Mesendoderm (in vitro differentiated cells): ENCODE measurements around the gene ERC1.

ENCODE experiments used
- DNase-seq: peaks from one replicate; pipeline ENCODE4 v3.0.0; 2013
- H2AK5ac ChIP-seq: 2 replicates; pipeline ENCODE4 v1.6.1; 2013; ENCODE audit warnings: low read length, inconsistent platforms
- H2BK120ac ChIP-seq: 2 replicates; pipeline ENCODE4 v1.6.1; 2013; ENCODE audit warnings: low read depth, mild to moderate bottlenecking, low read length, moderate library complexity, mixed read lengths
- H2BK15ac ChIP-seq: replicated peaks from 2 replicates; pipeline ENCODE4 v1.6.1; 2013; ENCODE audit warnings: low read depth, mild to moderate bottlenecking, moderate library complexity
- H2BK5ac ChIP-seq: 2 replicates; pipeline ENCODE4 v1.6.1; 2013; ENCODE audit warnings: low read length, inconsistent platforms
- H3K18ac ChIP-seq: 2 replicates; pipeline ENCODE4 v1.6.1; 2013; ENCODE audit warnings: mild to moderate bottlenecking, low read length, mixed read lengths
- H3K23ac ChIP-seq: one replicate; pipeline ENCODE4 v1.6.1; 2013; ENCODE audit warnings: low read length
- H3K27ac ChIP-seq: 2 replicates; pipeline ENCODE4 v1.5.1; 2013; ENCODE audit warnings: low read depth, mild to moderate bottlenecking, inconsistent platforms, low read length, moderate library complexity
- H3K27me3 ChIP-seq: 2 replicates; pipeline ENCODE4 v1.6.1; 2013; ENCODE audit warnings: low read length, control low read depth, mild to moderate bottlenecking, inconsistent platforms; ENCODE audit not compliant: insufficient read depth, poor library complexity
- H3K36me3 ChIP-seq: 2 replicates; pipeline ENCODE4 v1.6.1; 2013; ENCODE audit warnings: low read length, inconsistent platforms; ENCODE audit not compliant: control insufficient read depth, insufficient read depth
- H3K4ac ChIP-seq: one replicate; pipeline ENCODE4 v1.6.1; 2013; ENCODE audit warnings: low read depth, mild to moderate bottlenecking, low read length, moderate library complexity
- H3K4me1 ChIP-seq: 2 replicates; pipeline ENCODE4 v1.6.1; 2013; ENCODE audit warnings: low read depth, low read length, inconsistent platforms; ENCODE audit not compliant: control insufficient read depth
- H3K4me2 ChIP-seq: 2 replicates; pipeline ENCODE4 v1.6.1; 2013; ENCODE audit warnings: low read length
- H3K4me3 ChIP-seq: 2 replicates; pipeline ENCODE4 v1.5.1; 2013; ENCODE audit warnings: mild to moderate bottlenecking, low read length
- H3K56ac ChIP-seq: one replicate; pipeline ENCODE4 v1.6.1; 2013; ENCODE audit warnings: low read length
- H3K79me1 ChIP-seq: 2 replicates; pipeline ENCODE4 v1.6.1; 2013; ENCODE audit warnings: low read length, inconsistent platforms
- H3K79me2 ChIP-seq: 2 replicates; pipeline ENCODE4 v1.6.1; 2013; ENCODE audit warnings: mild to moderate bottlenecking, low read length; ENCODE audit not compliant: control insufficient read depth, insufficient read depth
- H3K9ac ChIP-seq: 2 replicates; pipeline ENCODE4 v1.6.1; 2013; ENCODE audit warnings: low read length, inconsistent platforms
- H4K5ac ChIP-seq: one replicate; pipeline ENCODE4 v1.6.1; 2013; ENCODE audit warnings: low read length
- H4K8ac ChIP-seq: one replicate; pipeline ENCODE4 v1.6.1; 2013; ENCODE audit warnings: low read depth, mild to moderate bottlenecking, control low read depth, low read length, moderate library complexity
- WGBS: extraction: QIAGEN DNeasy Blood & Tissue Kit; methylation state at CpG from one replicate; pipeline ENCODE4 v1.1.7; 2013; ENCODE audit warnings: low lambda C conversion rate, missing lambda C conversion rate; ENCODE audit not compliant: insufficient coverage; ENCODE audit errors: extremely low coverage; 5-methylcytosine and 5-hydroxymethylcytosine counted together

ERC1 gene

GRCh38 chr12:1529862-1530591, 539.0 kb downstream of the ERC1 start:
- Histone ChIP-seq H3K4ac (no peak overlapping the region), H3K18ac (peak overlapping the region; percentile 43), H3K79me1 (no peaks in the 10 kb centered on the region), H3K4me1 (no peaks in the 10 kb centered on the region), H3K23ac (peak overlapping the region; percentile 24), H2BK5ac (no peak overlapping the region), H2BK120ac (no peak overlapping the region), H2BK15ac (no peak overlapping the region), H3K4me3 (peak overlapping the region; percentile 17), H2AK5ac (no peak overlapping the region), H3K79me2 (no peaks in the 10 kb centered on the region), H4K5ac (no peak overlapping the region), H3K56ac (peak overlapping the region; percentile 60), H3K36me3 (no peaks in the 10 kb centered on the region), H4K8ac (no peak overlapping the region), H3K27ac (no peak overlapping the region), H3K27me3 (peaks cover 32% of the 10 kb centered on the region), H3K4me2 (peak overlapping the region; percentile 54), H3K9ac (peak overlapping the region; percentile 50)
- no peak for DNase-seq
- no CpG with 5 or more reads among the region's 101 CpGs for WGBS

- H3K27me3 ChIP-seq = peaks cover 32% of the 10 kb centered on the region
- H3K23ac ChIP-seq = no peak overlapping the region
- H2BK15ac ChIP-seq = no peak overlapping the region
- H3K4me2 ChIP-seq = peak overlapping the region; percentile 31
- no peak overlapping the region for H3K4me3 ChIP-seq
- no peaks in the 10 kb centered on the region for H3K79me2 ChIP-seq
- whole genome bisulfite sequencing = no CpG with 5 or more reads among the region's 99 CpGs
- no peak overlapping the region for H3K27ac ChIP-seq
- H3K79me1 ChIP-seq = no peaks in the 10 kb centered on the region
- no peak overlapping the region for H3K4ac ChIP-seq
- H4K8ac ChIP-seq = no peak overlapping the region
- peak overlapping the region; percentile 50 for H3K9ac ChIP-seq
- H2BK120ac ChIP-seq = no peak overlapping the region
- H3K56ac ChIP-seq = peak overlapping the region; percentile 60
- H4K5ac ChIP-seq = no peak overlapping the region
- no peak overlapping the region for H2AK5ac ChIP-seq
- no peak overlapping the region for H2BK5ac ChIP-seq
- H3K36me3 ChIP-seq = no peaks in the 10 kb centered on the region
- DNase-seq = no peak
- peak overlapping the region; percentile 70 for H3K18ac ChIP-seq
- no peaks in the 10 kb centered on the region for H3K4me1 ChIP-seq
These were observed 539.6 kb downstream of the ERC1 start for GRCh38 chr12:1530592-1531152.

DNA sequence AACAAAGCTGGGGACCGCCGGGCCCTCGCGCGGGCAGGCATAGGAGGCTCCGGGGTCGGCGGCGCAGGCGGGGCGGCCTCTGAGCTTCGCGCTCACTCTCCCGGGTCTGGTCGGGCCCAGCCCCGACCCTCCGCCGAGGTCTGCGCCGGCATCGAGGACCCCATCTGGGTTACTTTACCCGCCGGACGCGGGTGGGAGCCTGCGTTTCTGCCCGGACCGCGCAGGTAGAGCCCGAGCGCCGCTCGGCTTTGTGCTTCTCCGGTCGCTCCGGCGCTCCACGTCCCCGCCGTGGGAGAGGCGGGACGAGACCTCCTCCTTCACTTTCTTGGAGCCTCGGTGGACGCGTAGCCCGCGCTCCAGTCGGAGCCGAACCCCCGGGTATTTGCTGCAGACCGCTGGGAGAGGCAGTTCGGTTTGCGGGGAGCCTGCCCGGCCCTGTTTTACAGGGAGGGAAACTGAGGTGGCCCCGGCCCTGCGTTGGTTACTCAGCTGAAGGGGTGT, 540.2 kb downstream of the ERC1 start:
- H3K4me2 ChIP-seq = peak overlapping the region; percentile 50
- H2BK120ac ChIP-seq = no peak overlapping the region
- peak overlapping the region; percentile 37 for H3K56ac ChIP-seq
- H3K4me1 ChIP-seq = no peaks in the 10 kb centered on the region
- H2BK15ac ChIP-seq = no peak overlapping the region
- DNase-seq = no peak
- H4K8ac ChIP-seq = no peak overlapping the region
- H3K36me3 ChIP-seq = no peaks in the 10 kb centered on the region
- H3K18ac ChIP-seq = peak overlapping the region; percentile 70
- H2AK5ac ChIP-seq = no peak overlapping the region
- H3K79me1 ChIP-seq = no peaks in the 10 kb centered on the region
- no peak overlapping the region for H3K4me3 ChIP-seq
- H3K23ac ChIP-seq = peak overlapping the region; percentile 81
- H3K79me2 ChIP-seq = no peaks in the 10 kb centered on the region
- H3K27me3 ChIP-seq = peaks cover 32% of the 10 kb centered on the region
- no peak overlapping the region for H3K27ac ChIP-seq
- no peak overlapping the region for H2BK5ac ChIP-seq
- H3K9ac ChIP-seq = peak overlapping the region; percentile 34
- H3K4ac ChIP-seq = no peak overlapping the region
- WGBS = no CpG with 5 or more reads among the region's 56 CpGs
- no peak overlapping the region for H4K5ac ChIP-seq

DNA sequence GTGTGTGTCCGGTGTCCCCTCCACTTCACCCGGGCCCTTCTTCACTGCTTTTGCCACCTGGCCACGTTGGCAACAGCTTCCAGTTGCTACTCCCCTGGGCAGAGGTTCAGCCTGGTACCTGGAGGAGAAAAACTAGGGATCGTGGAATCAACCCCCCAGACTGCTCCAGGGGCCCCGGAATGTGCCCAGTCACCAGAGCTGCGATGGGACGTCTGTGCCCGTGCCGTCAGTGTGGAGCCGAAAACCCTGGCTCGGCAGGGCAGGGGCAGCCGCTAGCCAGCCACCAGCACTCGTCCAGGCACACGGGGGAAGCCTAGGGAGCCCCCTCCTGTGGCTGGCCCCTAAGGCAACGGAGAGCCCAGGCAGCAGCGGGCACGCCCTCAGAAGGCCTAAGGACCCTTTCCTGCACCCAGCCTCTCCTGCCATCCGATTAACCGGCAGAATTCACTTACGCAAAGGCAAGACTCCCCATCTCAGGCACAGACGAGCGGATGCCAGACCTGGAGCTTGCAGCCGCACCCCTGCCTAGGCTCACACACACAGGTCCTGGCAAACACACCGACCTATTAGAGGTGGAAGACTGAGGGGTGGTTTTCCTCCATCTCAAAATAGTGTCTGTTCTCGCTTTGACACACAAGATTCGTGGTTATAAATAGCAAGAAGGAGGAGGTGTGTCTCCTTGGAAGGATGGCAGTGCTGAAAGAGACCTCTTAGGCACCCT, 540.8 kb downstream of the ERC1 start:
- peak overlapping the region; percentile 81 for H3K23ac ChIP-seq
- WGBS = no CpG with 5 or more reads among the region's 26 CpGs
- no peak overlapping the region for H2AK5ac ChIP-seq
- H3K27ac ChIP-seq = no peak overlapping the region
- H3K4me1 ChIP-seq = no peaks in the 10 kb centered on the region
- H2BK120ac ChIP-seq = no peak overlapping the region
- H3K4me3 ChIP-seq = no peak overlapping the region
- H3K56ac ChIP-seq = no peak overlapping the region
- no peak overlapping the region for H3K4ac ChIP-seq
- peaks cover 32% of the 10 kb centered on the region for H3K27me3 ChIP-seq
- H2BK5ac ChIP-seq = no peak overlapping the region
- H4K5ac ChIP-seq = no peak overlapping the region
- no peak overlapping the region for H3K9ac ChIP-seq
- peak overlapping the region; percentile 50 for H3K4me2 ChIP-seq
- H3K79me2 ChIP-seq = no peaks in the 10 kb centered on the region
- H3K79me1 ChIP-seq = no peaks in the 10 kb centered on the region
- H3K36me3 ChIP-seq = no peaks in the 10 kb centered on the region
- no peak overlapping the region for H3K18ac ChIP-seq
- no peak overlapping the region for H2BK15ac ChIP-seq
- DNase-seq = no peak
- no peak overlapping the region for H4K8ac ChIP-seq

DNA sequence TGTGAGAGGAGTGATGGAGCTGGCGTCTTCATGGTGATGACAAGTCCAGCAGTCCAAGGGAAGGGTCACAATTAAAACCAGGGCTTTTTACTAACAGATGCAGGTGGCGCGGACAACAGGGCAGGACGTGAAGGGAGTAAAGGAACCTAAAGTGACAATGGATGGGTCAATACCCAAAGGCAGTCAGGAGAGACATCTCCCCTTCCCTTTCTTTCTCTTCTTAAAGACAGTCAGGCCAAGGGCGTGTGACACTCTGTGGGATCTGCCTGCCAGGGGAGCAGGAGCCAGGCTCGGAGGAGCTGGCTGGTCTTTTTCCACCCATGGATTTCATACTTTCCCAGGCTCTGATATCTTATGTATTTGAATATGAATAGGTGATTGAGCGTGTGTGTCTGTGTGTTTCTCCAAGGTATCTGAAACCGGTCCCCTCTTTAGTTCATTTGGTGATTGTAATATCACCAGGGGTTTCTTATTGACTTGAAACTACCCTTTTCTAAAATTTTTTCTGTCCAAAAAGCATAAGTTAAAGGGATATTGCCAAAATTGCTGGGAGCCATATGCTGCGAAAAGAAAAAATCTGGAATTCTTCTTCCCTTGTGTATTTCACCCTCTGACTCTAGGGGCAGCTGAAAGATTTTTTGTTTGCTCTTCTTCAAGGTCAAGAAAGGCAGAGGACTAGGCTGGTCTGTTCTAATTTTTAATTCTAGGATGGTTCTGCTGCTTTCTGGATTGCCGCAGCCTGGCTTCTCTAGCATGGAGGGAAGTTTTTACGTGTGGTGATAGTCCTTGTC, 541.5 kb downstream of the ERC1 start:
- no peak overlapping the region for H3K4me2 ChIP-seq
- H3K9ac ChIP-seq = no peak overlapping the region
- H3K18ac ChIP-seq = no peak overlapping the region
- DNase-seq = no peak
- peaks cover 32% of the 10 kb centered on the region for H3K27me3 ChIP-seq
- no peak overlapping the region for H2BK5ac ChIP-seq
- no peaks in the 10 kb centered on the region for H3K36me3 ChIP-seq
- no peaks in the 10 kb centered on the region for H3K79me2 ChIP-seq
- H4K8ac ChIP-seq = no peak overlapping the region
- H3K79me1 ChIP-seq = no peaks in the 10 kb centered on the region
- H3K4me3 ChIP-seq = no peak overlapping the region
- H3K4ac ChIP-seq = no peak overlapping the region
- no peak overlapping the region for H3K56ac ChIP-seq
- no peaks in the 10 kb centered on the region for H3K4me1 ChIP-seq
- H4K5ac ChIP-seq = no peak overlapping the region
- H2BK120ac ChIP-seq = no peak overlapping the region
- no peak overlapping the region for H3K27ac ChIP-seq
- H2BK15ac ChIP-seq = no peak overlapping the region
- WGBS = no CpG with 5 or more reads among the region's 11 CpGs
- no peak overlapping the region for H2AK5ac ChIP-seq
- H3K23ac ChIP-seq = no peak overlapping the region
